ENCODE measurements around the gene KLHDC7B.

DNA sequence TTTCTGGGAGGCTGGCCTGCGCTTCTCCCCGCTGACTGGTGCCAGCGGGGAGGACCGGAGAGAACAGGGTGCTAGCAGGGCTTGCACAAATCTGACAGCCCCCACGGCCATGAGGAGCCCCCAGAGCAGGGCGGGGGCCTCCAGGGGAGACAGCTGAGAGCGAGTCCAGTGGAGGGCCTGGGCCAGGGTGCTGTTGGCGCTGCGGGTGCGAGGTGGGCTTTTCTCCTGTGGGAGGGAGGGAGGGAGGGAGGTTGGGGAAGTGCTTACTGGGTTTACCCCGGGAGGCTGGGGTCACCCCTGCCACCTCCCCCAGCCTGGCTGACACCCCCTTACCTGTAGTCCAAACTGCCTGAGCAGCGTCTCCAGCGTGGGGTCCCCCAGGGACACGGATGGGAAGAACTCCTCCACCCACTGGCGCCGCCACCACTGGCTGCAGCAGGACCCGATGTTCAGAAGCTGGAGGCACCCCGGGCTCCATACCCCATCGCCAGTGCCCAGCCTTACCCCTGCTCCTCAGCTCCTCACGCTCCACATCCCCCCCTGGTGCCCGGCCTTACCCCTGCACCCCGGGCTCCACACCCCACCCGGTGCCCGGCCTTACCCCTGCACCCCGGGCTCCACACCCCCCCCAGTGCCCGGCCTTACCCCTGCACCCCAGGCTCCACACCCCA lies 42.1 kb upstream of the KLHDC7B start:
- TF ChIP-seq, protein P1, sequence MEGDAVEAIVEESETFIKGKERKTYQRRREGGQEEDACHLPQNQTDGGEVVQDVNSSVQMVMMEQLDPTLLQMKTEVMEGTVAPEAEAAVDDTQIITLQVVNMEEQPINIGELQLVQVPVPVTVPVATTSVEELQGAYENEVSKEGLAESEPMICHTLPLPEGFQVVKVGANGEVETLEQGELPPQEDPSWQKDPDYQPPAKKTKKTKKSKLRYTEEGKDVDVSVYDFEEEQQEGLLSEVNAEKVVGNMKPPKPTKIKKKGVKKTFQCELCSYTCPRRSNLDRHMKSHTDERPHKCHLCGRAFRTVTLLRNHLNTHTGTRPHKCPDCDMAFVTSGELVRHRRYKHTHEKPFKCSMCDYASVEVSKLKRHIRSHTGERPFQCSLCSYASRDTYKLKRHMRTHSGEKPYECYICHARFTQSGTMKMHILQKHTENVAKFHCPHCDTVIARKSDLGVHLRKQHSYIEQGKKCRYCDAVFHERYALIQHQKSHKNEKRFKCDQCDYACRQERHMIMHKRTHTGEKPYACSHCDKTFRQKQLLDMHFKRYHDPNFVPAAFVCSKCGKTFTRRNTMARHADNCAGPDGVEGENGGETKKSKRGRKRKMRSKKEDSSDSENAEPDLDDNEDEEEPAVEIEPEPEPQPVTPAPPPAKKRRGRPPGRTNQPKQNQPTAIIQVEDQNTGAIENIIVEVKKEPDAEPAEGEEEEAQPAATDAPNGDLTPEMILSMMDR (IDR thresholded peaks at IDR 0.05), result no peak
- TF ChIP-seq POLR2A (IDR thresholded peaks at IDR 0.05), result no peak

Data from tibial nerve (tissue), 3 donors.